Articular chondrocyte of knee joint (primary cell): Measurements from ENCODE around the gene RHOA. TPM values are rescaled to one million over a fixed set of nuclear protein-coding genes. Genes with fewer than 3 reads are reported as not detected.

Experiments
- total RNA-seq: library from RNA; depleted of rRNA; stranded (reverse); fragments of >200 nt; gene quantifications from 2 replicates; pipeline ENCODE4 v1.2.3, GENCODE V29; 2012

The RHOA gene
- 891 and 926 TPM in 2 replicates for total RNA-seq

GRCh38 chr3:49411968-49412631 is at the start of gene RHOA, which contains the start of gene TCTA:
RHOA (minus strand) TSS chr3:49411976; CDS start chr3:49375589, 36,387 bp downstream.
TCTA (plus strand) TSS chr3:49412423; CDS start chr3:49412427, 4 bp downstream.

GRCh38 chr3:49422379-49423248 is 10.8 kb upstream of the RHOA start, which contains the start of gene AMT:
AMT (minus strand) TSS chr3:49422473; CDS start chr3:49422450, 23 bp downstream.

GRCh38 chr3:49358217-49358883 is 53.4 kb downstream of the RHOA start, which contains the start of gene GPX1:
GPX1 (minus strand) TSS chr3:49358353; CDS start chr3:49358278, 75 bp downstream.

GRCh38 chr3:49339941-49340800 is 71.6 kb downstream of the RHOA start, which contains the start of gene USP4:
USP4 (minus strand) TSS chr3:49340053; CDS start chr3:49340024, 29 bp downstream.

Other genes with a start within 250 kb of the RHOA start
- 16.6 and 24.1 TPM in 2 replicates for gene CCDC71, start 245.6 kb downstream of the RHOA start, total RNA-seq
- 15.7 and 17.2 TPM in 2 replicates for gene KLHDC8B, start 240.4 kb downstream of the RHOA start, total RNA-seq
- 2.4 and 2.5 TPM in 2 replicates for gene C3orf62, start 134.7 kb downstream of the RHOA start, total RNA-seq
- gene USP4, start 71.9 kb downstream of the RHOA start, total RNA-seq: 24.8 and 25.7 TPM in 2 replicates
- gene GPX1, start 53.6 kb downstream of the RHOA start, total RNA-seq: 181 and 215 TPM in 2 replicates
- gene TCTA, start 447 bp upstream of the RHOA start, total RNA-seq: 36.1 and 37.2 TPM in 2 replicates
- gene AMT, start 10.5 kb upstream of the RHOA start, total RNA-seq: 0.22 and 0.78 TPM in 2 replicates
- 4.6 and 6.5 TPM in 2 replicates for gene NICN1, start 17.3 kb upstream of the RHOA start, total RNA-seq
- gene DAG1, start 58.3 kb upstream of the RHOA start, total RNA-seq: 58.7 and 64.2 TPM in 2 replicates
- 0.22 and 0.26 TPM in 2 replicates for gene BSN, start 142.5 kb upstream of the RHOA start, total RNA-seq